ENCODE measurements around the gene CDH23. TPM values are rescaled to one million over a fixed set of nuclear protein-coding genes. Genes with fewer than 3 reads are reported as not detected.

CDH23 gene
- total RNA-seq, 1 experiment from 2014 or later: not detected

GRCh38 chr10:71359364-71360046, 37.2 kb upstream of the CDH23 start:
- Histone ChIP-seq H3F3A (ENCODE audit: low read length, unreplicated experiment) (no peaks in the 10 kb centered on the region), H3K9me3 (ENCODE audit: low read length) (no peaks in the 10 kb centered on the region), H3K27me3 (ENCODE audit: low read length) (no peaks in the 10 kb centered on the region), H3K27ac (ENCODE audit: low read length) (no peak overlapping the region), H3K4me2 (ENCODE audit: low read length) (no peak overlapping the region), H2AFZ (ENCODE audit: low read length) (no peak overlapping the region), H3K4me1 (ENCODE audit: insufficient read depth, low read length) (peaks cover 5% of the 10 kb centered on the region), H3K79me2 (ENCODE audit: low read length) (no peaks in the 10 kb centered on the region), H4K20me1 (ENCODE audit: low read length) (no peaks in the 10 kb centered on the region), H3K9ac (ENCODE audit: low read length) (no peak overlapping the region), H3K36me3 (ENCODE audit: low read depth, low read length) (no peaks in the 10 kb centered on the region), H3K9me2 (replicated peaks; ENCODE audit: low read length) (no peaks in the 10 kb centered on the region), H3K4me3 (ENCODE audit: low read length) (no peak overlapping the region)
- TF ChIP-seq CTCF (conservative IDR thresholded peaks at IDR 0.05; ENCODE audit: low read depth, low read length) (no peak), EZH2 (IDR thresholded peaks at IDR 0.05; ENCODE audit: low read length, unreplicated experiment) (no peak), EZH2phosphoT487 (IDR thresholded peaks at IDR 0.05; ENCODE audit: borderline replicate concordance, low read length) (no peak)
- ChIA-PET POLR2A (ENCODE audit: unreplicated experiment) (no interaction called here), CTCF (no interaction called here)
- no TSS peak for BruUV-seq (replicated peaks)
- ATAC-seq: no peak
- intact Hi-C loops (cut with micrococcal nuclease): no loop called here
- DNase-seq: no peak

GRCh38 chr10:71360735-71361134, 36.0 kb upstream of the CDH23 start:
- no TSS peak for BruUV-seq (replicated peaks)
- ATAC-seq (no peak), DNase-seq (no peak)
- no peak overlapping the region for H3K4me2 ChIP-seq (ENCODE audit: low read length)
- POLR2A ChIA-PET (ENCODE audit: unreplicated experiment): no interaction called here
- no peaks in the 10 kb centered on the region for H4K20me1 ChIP-seq (ENCODE audit: low read length)
- H2AFZ ChIP-seq (ENCODE audit: low read length): no peak overlapping the region
- no peaks in the 10 kb centered on the region for H3K9me2 ChIP-seq (replicated peaks; ENCODE audit: low read length)
- no peak overlapping the region for H3K27ac ChIP-seq (ENCODE audit: low read length)
- no peak for TF ChIP-seq CTCF (conservative IDR thresholded peaks at IDR 0.05; ENCODE audit: low read depth, low read length)
- TF ChIP-seq EZH2phosphoT487 (IDR thresholded peaks at IDR 0.05; ENCODE audit: borderline replicate concordance, low read length): no peak
- TF ChIP-seq EZH2 (IDR thresholded peaks at IDR 0.05; ENCODE audit: low read length, unreplicated experiment): no peak
- H3F3A ChIP-seq (ENCODE audit: low read length, unreplicated experiment): no peaks in the 10 kb centered on the region
- H3K79me2 ChIP-seq (ENCODE audit: low read length): no peaks in the 10 kb centered on the region
- CTCF ChIA-PET: no interaction called here
- no peaks in the 10 kb centered on the region for H3K36me3 ChIP-seq (ENCODE audit: low read depth, low read length)
- no peak overlapping the region for H3K4me3 ChIP-seq (ENCODE audit: low read length)
- H3K9ac ChIP-seq (ENCODE audit: low read length): no peak overlapping the region
- intact Hi-C loops (cut with micrococcal nuclease): no loop called here
- H3K27me3 ChIP-seq (ENCODE audit: low read length): no peaks in the 10 kb centered on the region
- no peaks in the 10 kb centered on the region for H3K9me3 ChIP-seq (ENCODE audit: low read length)
- peaks cover 7% of the 10 kb centered on the region for H3K4me1 ChIP-seq (ENCODE audit: insufficient read depth, low read length)

- no peak overlapping the region for H3K4me3 ChIP-seq (ENCODE audit: low read length)
- POLR2A ChIA-PET (ENCODE audit: unreplicated experiment): no interaction called here
Observed at GRCh38 chr10:71361581-71361980, 35.1 kb upstream of the CDH23 start.

More at GRCh38 chr10:71361581-71361980, 35.1 kb upstream of the CDH23 start:
- Histone ChIP-seq H3K36me3 (ENCODE audit: low read depth, low read length) (no peaks in the 10 kb centered on the region), H3K4me1 (ENCODE audit: insufficient read depth, low read length) (peaks cover 7% of the 10 kb centered on the region), H3K27me3 (ENCODE audit: low read length) (no peaks in the 10 kb centered on the region), H3K27ac (ENCODE audit: low read length) (no peak overlapping the region), H3K4me2 (ENCODE audit: low read length) (no peak overlapping the region), H3K79me2 (ENCODE audit: low read length) (no peaks in the 10 kb centered on the region), H4K20me1 (ENCODE audit: low read length) (no peaks in the 10 kb centered on the region), H3K9me2 (replicated peaks; ENCODE audit: low read length) (no peaks in the 10 kb centered on the region), H2AFZ (ENCODE audit: low read length) (no peak overlapping the region), H3K9me3 (ENCODE audit: low read length) (no peaks in the 10 kb centered on the region), H3K9ac (ENCODE audit: low read length) (no peak overlapping the region), H3F3A (ENCODE audit: low read length, unreplicated experiment) (no peaks in the 10 kb centered on the region)
- CTCF ChIA-PET: no interaction called here
- BruUV-seq (replicated peaks): no TSS peak
- intact Hi-C loops (cut with micrococcal nuclease): no loop called here
- no peak for ATAC-seq
- no peak for DNase-seq
- TF ChIP-seq EZH2 (IDR thresholded peaks at IDR 0.05; ENCODE audit: low read length, unreplicated experiment) (no peak), CTCF (conservative IDR thresholded peaks at IDR 0.05; ENCODE audit: low read depth, low read length) (no peak), EZH2phosphoT487 (IDR thresholded peaks at IDR 0.05; ENCODE audit: borderline replicate concordance, low read length) (no peak)
